Astrocyte (in vitro differentiated cells and primary cell): Measurements from ENCODE around the gene PRDX5. TPM values are rescaled to one million over a fixed set of nuclear protein-coding genes. Genes with fewer than 3 reads are reported as not detected.

Experiments
- DNase-seq: peaks from one replicate; pipeline ENCODE4 v3.0.0-alpha.2; 2010; ENCODE audit warnings: low read depth
- FAIRE-seq: peaks from 2 replicates; lab custom pipeline; 2011; peaks lifted over from hg19 to GRCh38; lab: Jason Lieb, UNC
- H2AFZ ChIP-seq: 2 replicates; pipeline ENCODE4 v1.6.0; 2012; ENCODE audit warnings: low read depth, low read length, inconsistent platforms
- H3K27ac ChIP-seq: 2 replicates; pipeline ENCODE4 v1.5.1; 2011; ENCODE audit warnings: low read depth, low read length, inconsistent platforms
- H3K27me3 ChIP-seq: 2 replicates; pipeline ENCODE4 v1.6.0; 2011; ENCODE audit warnings: low read length, inconsistent platforms; ENCODE audit not compliant: insufficient read depth
- H3K36me3 ChIP-seq: 2 replicates; pipeline ENCODE4 v1.5.1; 2011; ENCODE audit warnings: low read length, inconsistent platforms; ENCODE audit not compliant: insufficient read depth
- H3K4me1 ChIP-seq: 2 replicates; pipeline ENCODE4 v1.5.1; 2011; ENCODE audit warnings: low read length, inconsistent platforms; ENCODE audit not compliant: insufficient read depth
- H3K4me2 ChIP-seq: 2 replicates; pipeline ENCODE4 v1.6.0; 2012; ENCODE audit warnings: low read length, inconsistent platforms
- H3K4me3 ChIP-seq: 2 replicates; pipeline ENCODE4 v1.5.1; 2011; ENCODE audit warnings: low read depth, mild to moderate bottlenecking, low read length, inconsistent platforms; ENCODE audit not compliant: insufficient read depth
- H3K79me2 ChIP-seq: 2 replicates; pipeline ENCODE4 v1.6.0; 2012; ENCODE audit warnings: mild to moderate bottlenecking, low read length, inconsistent platforms; ENCODE audit not compliant: insufficient read depth
- H3K9ac ChIP-seq: 2 replicates; pipeline ENCODE4 v1.6.0; 2012; ENCODE audit warnings: mild to moderate bottlenecking, low read length, inconsistent platforms
- H3K9me3 ChIP-seq: 2 replicates; pipeline ENCODE4 v1.5.1; 2012; ENCODE audit warnings: low read depth, mild to moderate bottlenecking, low read length, inconsistent platforms; ENCODE audit not compliant: insufficient read depth
- H4K20me1 ChIP-seq: 2 replicates; pipeline ENCODE4 v1.6.0; 2012; ENCODE audit warnings: low read length, inconsistent platforms; ENCODE audit not compliant: insufficient read depth
- H3K27ac Mint-ChIP-seq: one replicate; pipeline ENCODE4 v1.8.0; 2021; ENCODE audit warnings: mild to moderate bottlenecking, mixed read lengths; ENCODE audit not compliant: unreplicated experiment
- H3K27me3 Mint-ChIP-seq: one replicate; pipeline ENCODE4 v1.8.0; 2021; ENCODE audit warnings: low read depth, mixed read lengths; ENCODE audit not compliant: unreplicated experiment
- H3K36me3 Mint-ChIP-seq: one replicate; pipeline ENCODE4 v1.8.0; 2021; ENCODE audit warnings: low read depth, mixed read lengths; ENCODE audit not compliant: unreplicated experiment
- H3K4me1 Mint-ChIP-seq: one replicate; pipeline ENCODE4 v1.8.0; 2021; ENCODE audit warnings: low read depth, mixed read lengths; ENCODE audit not compliant: unreplicated experiment
- H3K4me3 Mint-ChIP-seq: one replicate; pipeline ENCODE4 v1.8.0; 2021; ENCODE audit warnings: mild to moderate bottlenecking, moderate library complexity, mixed read lengths; ENCODE audit not compliant: unreplicated experiment
- H3K9me3 Mint-ChIP-seq: one replicate; pipeline ENCODE4 v1.8.0; 2021; ENCODE audit warnings: mild to moderate bottlenecking, mixed read lengths; ENCODE audit not compliant: unreplicated experiment
- CTCF ChIP-seq: IDR thresholded peaks from 2 replicates; pipeline ENCODE4 v1.5.1; 2011; ENCODE audit warnings: low read depth, mild to moderate bottlenecking, inconsistent platforms, low read length, moderate library complexity; ENCODE audit not compliant: insufficient read depth
- EZH2 ChIP-seq: IDR thresholded peaks from 2 replicates; pipeline ENCODE4 v1.6.1; 2012; ENCODE audit warnings: mild to moderate bottlenecking, low read length, inconsistent platforms; ENCODE audit not compliant: insufficient read depth
- total RNA-seq: library from RNA; stranded (reverse); gene quantifications from 2 replicates; pipeline ENCODE4 v1.2.1, GENCODE V29; 2021

The PRDX5 gene
- total RNA-seq, 1 donor from 2014 or later, result 243 TPM

GRCh38 chr11:64366751-64367150, 48.8 kb downstream of the PRDX5 start:
- H3K79me2 ChIP-seq, result no peaks in the 10 kb centered on the region
- no peak overlapping the region for H2AFZ ChIP-seq
- no peak overlapping the region for H3K4me3 ChIP-seq
- no peaks in the 10 kb centered on the region for H3K9me3 ChIP-seq
- no peak overlapping the region for H3K27ac ChIP-seq
- FAIRE-seq, result no peak
- Mint-ChIP-seq H3K36me3 (peaks cover 24% of the 10 kb centered on the region), H3K4me1 (no peaks in the 10 kb centered on the region), H3K27ac (no peak overlapping the region), H3K9me3 (no peaks in the 10 kb centered on the region), H3K27me3 (no peaks in the 10 kb centered on the region), H3K4me3 (no peak overlapping the region)
- no peak overlapping the region for H3K4me2 ChIP-seq
- H3K36me3 ChIP-seq, result peaks cover 27% of the 10 kb centered on the region
- peak; percentile 29 for DNase-seq
- no peak overlapping the region for H3K9ac ChIP-seq
- TF ChIP-seq CTCF, result no peak
- TF ChIP-seq EZH2, result no peak
- peaks cover 9% of the 10 kb centered on the region for H4K20me1 ChIP-seq
- H3K4me1 ChIP-seq, result no peaks in the 10 kb centered on the region
- H3K27me3 ChIP-seq, result no peaks in the 10 kb centered on the region

DNA sequence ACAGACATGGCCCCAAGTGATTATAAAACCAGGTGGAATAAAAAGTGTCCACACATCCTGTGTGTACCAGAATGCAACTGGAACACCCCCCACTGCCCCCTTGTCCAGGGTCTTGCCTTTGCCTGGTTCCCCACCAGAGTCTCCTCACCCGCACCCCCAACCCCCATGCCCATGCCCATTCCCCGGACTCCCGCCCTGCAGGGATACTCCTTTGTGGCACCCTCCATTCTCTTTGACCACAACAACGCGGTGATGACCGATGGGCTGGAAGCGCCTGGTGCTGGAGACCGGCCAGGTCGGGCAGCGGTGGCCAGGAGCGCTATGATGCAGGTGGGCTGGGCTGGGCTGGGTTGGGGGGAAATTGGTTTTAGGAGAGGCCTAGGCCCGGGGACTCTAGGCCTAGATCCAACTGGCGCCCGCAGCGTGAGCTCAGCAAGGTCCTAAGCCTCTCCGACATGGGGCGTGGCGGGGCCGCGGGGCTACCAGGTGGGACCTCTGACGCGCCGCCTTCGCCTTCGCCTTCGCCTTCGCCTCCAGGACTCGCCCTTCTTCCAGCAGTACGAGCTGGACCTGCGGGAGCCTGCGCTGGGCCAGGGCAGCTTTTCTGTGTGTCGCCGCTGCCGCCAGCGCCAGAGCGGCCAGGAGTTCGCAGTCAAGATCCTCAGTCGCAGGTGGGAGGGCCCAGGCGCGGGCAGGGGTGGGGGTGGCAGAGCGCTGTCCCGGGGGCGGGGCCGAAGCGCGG, 50.2 kb downstream of the PRDX5 start:
- no peak overlapping the region for H3K27ac ChIP-seq
- H3K9ac ChIP-seq, result no peak overlapping the region
- H3K4me3 ChIP-seq, result no peak overlapping the region
- FAIRE-seq (no peak), DNase-seq (no peak)
- H4K20me1 ChIP-seq, result peaks cover 9% of the 10 kb centered on the region
- Mint-ChIP-seq H3K4me3 (no peak overlapping the region), H3K27me3 (no peaks in the 10 kb centered on the region), H3K27ac (no peak overlapping the region), H3K9me3 (no peaks in the 10 kb centered on the region), H3K36me3 (peaks cover 16% of the 10 kb centered on the region), H3K4me1 (no peaks in the 10 kb centered on the region)
- no peak overlapping the region for H3K4me2 ChIP-seq
- no peaks in the 10 kb centered on the region for H3K4me1 ChIP-seq
- peaks cover 15% of the 10 kb centered on the region for H3K36me3 ChIP-seq
- no peaks in the 10 kb centered on the region for H3K27me3 ChIP-seq
- no peaks in the 10 kb centered on the region for H3K79me2 ChIP-seq
- H2AFZ ChIP-seq, result no peak overlapping the region
- no peaks in the 10 kb centered on the region for H3K9me3 ChIP-seq
- no peak for TF ChIP-seq EZH2
- no peak for TF ChIP-seq CTCF

DNA sequence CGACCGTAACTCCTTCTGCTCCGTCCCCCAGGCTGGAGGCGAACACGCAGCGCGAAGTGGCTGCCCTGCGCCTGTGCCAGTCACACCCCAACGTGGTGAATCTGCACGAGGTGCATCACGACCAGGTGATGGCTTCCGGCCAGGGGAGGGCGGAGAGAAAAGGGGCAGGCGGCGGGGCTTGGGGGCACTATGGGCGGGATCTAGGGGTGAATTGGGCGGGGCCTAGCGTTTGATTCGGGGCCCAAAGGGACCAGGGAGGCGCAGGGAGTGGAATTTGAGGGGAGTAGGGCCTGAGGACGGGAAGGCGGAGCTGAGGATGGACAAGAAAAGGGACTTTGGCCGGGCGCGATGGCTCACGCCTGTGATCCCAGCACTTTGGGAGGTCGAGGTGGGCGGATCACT, 50.8 kb downstream of the PRDX5 start:
- H3K4me3 ChIP-seq, result no peak overlapping the region
- no peaks in the 10 kb centered on the region for H3K27me3 ChIP-seq
- DNase-seq (no peak), FAIRE-seq (no peak)
- no peak overlapping the region for H3K9ac ChIP-seq
- H3K27ac Mint-ChIP-seq, result no peak overlapping the region
- H4K20me1 ChIP-seq, result peaks cover 9% of the 10 kb centered on the region
- no peak overlapping the region for H3K4me3 Mint-ChIP-seq
- no peak overlapping the region for H2AFZ ChIP-seq
- TF ChIP-seq EZH2, result no peak
- TF ChIP-seq CTCF, result no peak
- no peaks in the 10 kb centered on the region for H3K9me3 Mint-ChIP-seq
- no peak overlapping the region for H3K27ac ChIP-seq
- peaks cover 13% of the 10 kb centered on the region for H3K36me3 ChIP-seq
- H3K79me2 ChIP-seq, result no peaks in the 10 kb centered on the region
- H3K36me3 Mint-ChIP-seq, result peaks cover 17% of the 10 kb centered on the region
- H3K27me3 Mint-ChIP-seq, result no peaks in the 10 kb centered on the region
- H3K9me3 ChIP-seq, result no peaks in the 10 kb centered on the region
- H3K4me1 ChIP-seq, result no peaks in the 10 kb centered on the region
- no peak overlapping the region for H3K4me2 ChIP-seq
- H3K4me1 Mint-ChIP-seq, result no peaks in the 10 kb centered on the region
